Loucy (cell line): ENCODE measurements around the gene HOXB9.

Experiments used
- H2AFZ ChIP-seq: fragments of 200-600 bp; sonication (generic); 2 replicates; pipeline ENCODE4 v1.6.0; 2016; ENCODE audit warnings: antibody characterized with exemption, mild to moderate bottlenecking, low read length, moderate library complexity
- H3F3A ChIP-seq: fragments of 200-600 bp; 2 replicates; pipeline ENCODE4 v1.6.0; 2016; ENCODE audit warnings: antibody characterized with exemption, low read depth, mild to moderate bottlenecking
- H3K27me3 ChIP-seq: fragments of 200-600 bp; sonication (generic); 2 replicates; pipeline ENCODE4 v1.6.1; 2014; ENCODE audit warnings: low read length, mild to moderate bottlenecking; ENCODE audit not compliant: insufficient read depth, poor library complexity, severe bottlenecking
- H3K36me3 ChIP-seq: fragments of 200-600 bp; sonication (generic); 2 replicates; pipeline ENCODE4 v1.6.1; 2016; ENCODE audit warnings: low read length; ENCODE audit not compliant: insufficient read depth
- H3K4me1 ChIP-seq: fragments of 200-600 bp; sonication (generic); 2 replicates; pipeline ENCODE4 v1.5.1; 2014; ENCODE audit warnings: low read length, mild to moderate bottlenecking; ENCODE audit not compliant: insufficient read depth, poor library complexity, severe bottlenecking
- H3K4me2 ChIP-seq: fragments of 200-600 bp; sonication (generic); 2 replicates; pipeline ENCODE4 v1.6.0; 2014; ENCODE audit warnings: antibody characterized with exemption, low read length, low read depth, mild to moderate bottlenecking; ENCODE audit not compliant: poor library complexity, severe bottlenecking
- H3K4me3 ChIP-seq: fragments of 200-600 bp; sonication (generic); 2 replicates; pipeline ENCODE4 v1.5.1; 2014; ENCODE audit warnings: low read length, mild to moderate bottlenecking, mixed read lengths; ENCODE audit not compliant: poor library complexity, severe bottlenecking
- H3K79me2 ChIP-seq: fragments of 200-600 bp; sonication (generic); 2 replicates; pipeline ENCODE4 v1.6.1; 2014; ENCODE audit warnings: low read length; ENCODE audit not compliant: insufficient read depth
- H3K9ac ChIP-seq: fragments of 200-600 bp; sonication (generic); 2 replicates; pipeline ENCODE4 v1.6.0; 2014; ENCODE audit warnings: mild to moderate bottlenecking, low read depth, low read length, moderate library complexity; ENCODE audit not compliant: poor library complexity, severe bottlenecking
- H3K9me2 ChIP-seq: fragments of 200-600 bp; sonication (generic); replicated peaks from 2 replicates; pipeline ENCODE4 v1.6.1; 2016; ENCODE audit warnings: low read depth, low read length, mixed read lengths
- H3K9me3 ChIP-seq: fragments of 200-600 bp; sonication (generic); 2 replicates; pipeline ENCODE4 v1.6.1; 2014; ENCODE audit warnings: mild to moderate bottlenecking, antibody characterized with exemption, low read length, low read depth; ENCODE audit not compliant: insufficient read depth
- H4K20me1 ChIP-seq: fragments of 200-600 bp; sonication (generic); 2 replicates; pipeline ENCODE4 v1.6.0; 2014; ENCODE audit warnings: antibody characterized with exemption, low read length, mild to moderate bottlenecking; ENCODE audit not compliant: insufficient read depth, poor library complexity, severe bottlenecking
- EZH2phosphoT487 ChIP-seq: fragments of 200-600 bp; IDR thresholded peaks from 2 replicates; pipeline ENCODE4 v1.6.1; 2018; ENCODE audit warnings: antibody characterized with exemption, mild to moderate bottlenecking, moderate library complexity, borderline replicate concordance
- TF ChIP-seq, protein P1 (sequence below): fragments of 200-600 bp; sonication (generic); conservative IDR thresholded peaks from 2 replicates; pipeline ENCODE4 v1.5.1; 2014; ENCODE audit warnings: mild to moderate bottlenecking, antibody characterized with exemption, low read length

The HOXB9 gene

DNA sequence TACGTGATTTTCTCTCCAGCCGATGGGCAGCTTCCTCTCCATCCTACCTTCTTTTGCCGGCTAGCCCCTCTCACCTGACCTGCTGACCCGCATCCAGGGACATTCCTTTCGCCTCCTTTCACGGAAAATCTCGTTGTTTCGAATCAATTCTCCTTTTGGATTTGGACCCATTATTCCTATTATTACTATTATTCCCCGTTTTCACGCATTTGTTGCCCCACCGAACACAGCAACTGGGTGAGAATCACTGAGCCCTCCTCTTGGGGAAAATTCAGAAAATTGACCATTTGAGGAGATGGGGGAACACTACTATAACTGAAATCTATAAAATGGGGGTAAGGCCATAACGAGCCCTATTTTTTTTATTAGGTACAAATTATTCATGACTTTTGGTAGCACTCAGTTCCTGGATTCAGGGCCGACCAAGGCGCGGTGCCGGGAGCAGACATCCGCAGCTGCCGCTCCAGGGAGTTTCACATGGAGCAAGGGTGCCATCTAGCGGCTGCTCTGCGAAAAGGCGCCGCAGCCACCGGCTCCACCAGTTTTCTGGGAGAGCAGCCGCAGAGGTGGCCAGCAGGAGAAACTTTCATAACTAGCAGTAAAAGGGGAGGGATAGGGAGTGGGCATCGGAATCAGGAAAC lies 7.8 kb downstream of the HOXB9 start:
- H3K4me2 ChIP-seq = peak overlapping the region; percentile 98
- no peaks in the 10 kb centered on the region for H3K9me2 ChIP-seq
- peaks cover 23% of the 10 kb centered on the region for H3K27me3 ChIP-seq
- H3K4me3 ChIP-seq = peak overlapping the region; percentile 89
- H3K9me3 ChIP-seq = no peaks in the 10 kb centered on the region
- H3K36me3 ChIP-seq = peaks cover 8% of the 10 kb centered on the region; the same call in 1 of the 2 replicates
- peaks cover 9% of the 10 kb centered on the region for H4K20me1 ChIP-seq
- H3K4me1 ChIP-seq = peaks cover 47% of the 10 kb centered on the region
- peaks cover 97% of the 10 kb centered on the region for H3K79me2 ChIP-seq
- H3F3A ChIP-seq = peaks cover 8% of the 10 kb centered on the region; the same call in 1 of the 2 replicates
- H2AFZ ChIP-seq = no peak overlapping the region
- H3K9ac ChIP-seq = peak overlapping the region; percentile 100
- TF ChIP-seq, protein P1, sequence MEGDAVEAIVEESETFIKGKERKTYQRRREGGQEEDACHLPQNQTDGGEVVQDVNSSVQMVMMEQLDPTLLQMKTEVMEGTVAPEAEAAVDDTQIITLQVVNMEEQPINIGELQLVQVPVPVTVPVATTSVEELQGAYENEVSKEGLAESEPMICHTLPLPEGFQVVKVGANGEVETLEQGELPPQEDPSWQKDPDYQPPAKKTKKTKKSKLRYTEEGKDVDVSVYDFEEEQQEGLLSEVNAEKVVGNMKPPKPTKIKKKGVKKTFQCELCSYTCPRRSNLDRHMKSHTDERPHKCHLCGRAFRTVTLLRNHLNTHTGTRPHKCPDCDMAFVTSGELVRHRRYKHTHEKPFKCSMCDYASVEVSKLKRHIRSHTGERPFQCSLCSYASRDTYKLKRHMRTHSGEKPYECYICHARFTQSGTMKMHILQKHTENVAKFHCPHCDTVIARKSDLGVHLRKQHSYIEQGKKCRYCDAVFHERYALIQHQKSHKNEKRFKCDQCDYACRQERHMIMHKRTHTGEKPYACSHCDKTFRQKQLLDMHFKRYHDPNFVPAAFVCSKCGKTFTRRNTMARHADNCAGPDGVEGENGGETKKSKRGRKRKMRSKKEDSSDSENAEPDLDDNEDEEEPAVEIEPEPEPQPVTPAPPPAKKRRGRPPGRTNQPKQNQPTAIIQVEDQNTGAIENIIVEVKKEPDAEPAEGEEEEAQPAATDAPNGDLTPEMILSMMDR = peak; percentile 95
- no peak for TF ChIP-seq EZH2phosphoT487

- H3K4me1 ChIP-seq = peaks cover 41% of the 10 kb centered on the region
- TF ChIP-seq, protein P1 = no peak
- no peak for TF ChIP-seq EZH2phosphoT487
- peak overlapping the region; percentile 98 for H3K4me2 ChIP-seq
- no peaks in the 10 kb centered on the region for H3K9me2 ChIP-seq
- peaks cover 8% of the 10 kb centered on the region; the same call in 1 of the 2 replicates for H3F3A ChIP-seq
- H2AFZ ChIP-seq = no peak overlapping the region
- peaks cover 23% of the 10 kb centered on the region for H3K27me3 ChIP-seq
- H3K36me3 ChIP-seq = peaks cover 8% of the 10 kb centered on the region; the same call in 1 of the 2 replicates
- H3K9ac ChIP-seq = peak overlapping the region; percentile 100
- H3K4me3 ChIP-seq = peak overlapping the region; percentile 89
- peaks cover 9% of the 10 kb centered on the region for H4K20me1 ChIP-seq
- H3K79me2 ChIP-seq = peaks cover 97% of the 10 kb centered on the region
- no peaks in the 10 kb centered on the region for H3K9me3 ChIP-seq
These were observed 8.5 kb downstream of the HOXB9 start for GRCh38 chr17:48617471-48618255.

DNA sequence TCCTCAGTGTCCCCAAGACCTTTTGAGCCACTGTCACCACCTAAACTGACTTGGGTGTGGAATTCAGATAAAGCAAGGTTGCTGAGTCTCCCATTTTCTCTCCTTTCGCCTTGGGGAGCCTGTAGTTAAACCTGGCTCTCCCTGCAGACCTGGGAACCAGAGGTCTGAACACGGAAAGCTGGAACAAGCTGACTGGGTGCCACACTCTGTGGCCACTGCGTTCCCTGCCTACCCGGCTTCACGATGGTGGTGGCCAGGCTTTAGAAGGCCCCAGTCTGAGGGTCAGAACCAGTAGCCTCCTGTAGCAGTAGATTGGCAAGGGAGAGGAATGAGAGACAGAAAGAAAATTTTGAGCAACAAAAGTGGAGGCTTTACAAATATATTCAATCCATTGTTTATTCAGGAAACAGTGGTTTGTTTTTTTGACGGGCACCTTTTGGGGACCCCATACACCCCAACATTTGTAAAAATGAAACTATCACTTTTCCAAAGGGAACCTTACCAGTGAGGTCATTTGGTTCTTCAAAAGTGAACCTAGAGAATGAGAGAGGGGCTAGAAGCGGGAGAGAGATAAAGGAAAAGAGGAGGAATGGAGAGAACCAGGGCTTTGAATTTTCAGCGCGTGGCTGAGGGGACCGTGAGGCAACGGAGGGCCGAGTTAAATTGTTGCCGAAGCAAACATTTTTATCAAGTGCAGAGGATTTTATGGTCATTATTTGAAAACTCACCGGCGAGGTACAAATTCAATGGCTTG lies 9.3 kb downstream of the HOXB9 start:
- Histone ChIP-seq H3K79me2 (peaks cover 97% of the 10 kb centered on the region), H4K20me1 (peaks cover 9% of the 10 kb centered on the region), H3K4me1 (peaks cover 35% of the 10 kb centered on the region), H3K4me3 (peak overlapping the region; percentile 89), H3K9ac (peak overlapping the region; percentile 100), H3K9me3 (no peaks in the 10 kb centered on the region), H3K36me3 (peaks cover under 1% of the 10 kb centered on the region; the same call in 1 of the 2 replicates), H3K4me2 (peak overlapping the region; percentile 98), H2AFZ (no peak overlapping the region), H3K9me2 (no peaks in the 10 kb centered on the region), H3K27me3 (peaks cover 21% of the 10 kb centered on the region), H3F3A (peaks cover 8% of the 10 kb centered on the region; the same call in 1 of the 2 replicates)
- TF ChIP-seq, protein P1 = no peak
- no peak for TF ChIP-seq EZH2phosphoT487
